Inferior parietal cortex (tissue), 1 donor: Measurements from ENCODE around the gene HOGA1.
"Not testable (repeated sequence)": the region's sequence is repeated elsewhere in the genome, so short reads cannot be mapped to it uniquely, and the experiment has no call there.

ENCODE experiments used
- DNase-seq: peaks from one replicate; pipeline ENCODE4 v3.0.0-alpha.2; 2016; ENCODE audit errors: extremely low spot score

Gene HOGA1

DNA sequence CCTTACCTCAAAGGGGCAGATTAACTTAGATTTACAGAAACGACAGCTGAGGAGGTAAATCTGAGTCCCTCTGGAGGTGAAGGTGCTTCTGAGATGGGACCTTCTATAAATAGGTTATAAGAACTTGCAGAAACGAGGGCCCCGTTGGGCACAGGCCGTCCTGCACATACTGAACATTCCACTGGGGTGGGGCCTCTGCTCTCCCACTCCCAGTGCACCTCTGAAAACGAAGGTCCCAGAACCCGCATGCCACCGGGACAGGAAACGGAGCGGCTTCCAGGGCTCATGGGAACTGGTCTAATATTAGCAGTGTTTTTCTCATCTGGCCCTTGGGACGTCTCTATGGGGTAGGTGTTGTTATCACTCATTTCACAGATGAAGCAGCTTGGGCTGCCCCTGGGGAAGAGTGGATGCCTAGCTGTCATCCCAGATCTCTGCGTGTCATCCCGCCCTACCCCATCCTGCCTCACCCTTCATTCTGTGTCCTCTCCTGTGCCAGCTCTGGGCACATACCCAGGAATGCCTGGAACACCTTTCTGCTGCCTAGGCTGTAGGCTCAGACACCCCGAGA, 24.9 kb downstream of the HOGA1 start:
- DNase-seq, result no peak

DNA sequence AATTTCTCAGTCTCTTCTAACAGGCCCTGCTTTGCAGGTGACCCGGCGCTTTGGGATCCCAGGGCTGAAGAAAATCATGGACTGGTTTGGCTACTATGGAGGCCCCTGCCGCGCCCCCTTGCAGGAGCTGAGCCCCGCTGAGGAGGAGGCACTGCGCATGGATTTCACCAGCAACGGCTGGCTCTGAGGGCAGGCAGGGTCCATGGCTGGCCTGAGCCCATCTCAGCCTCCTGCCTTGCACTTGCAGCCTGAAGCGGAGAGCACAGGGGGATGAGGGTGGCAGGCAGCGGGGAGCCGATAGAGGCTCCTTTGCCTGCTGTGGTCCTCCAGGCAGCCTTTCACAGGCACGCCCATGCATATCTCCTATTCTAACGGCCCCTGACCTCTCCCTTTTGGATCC, 27.3 kb downstream of the HOGA1 start:
- no peak for DNase-seq

DNA sequence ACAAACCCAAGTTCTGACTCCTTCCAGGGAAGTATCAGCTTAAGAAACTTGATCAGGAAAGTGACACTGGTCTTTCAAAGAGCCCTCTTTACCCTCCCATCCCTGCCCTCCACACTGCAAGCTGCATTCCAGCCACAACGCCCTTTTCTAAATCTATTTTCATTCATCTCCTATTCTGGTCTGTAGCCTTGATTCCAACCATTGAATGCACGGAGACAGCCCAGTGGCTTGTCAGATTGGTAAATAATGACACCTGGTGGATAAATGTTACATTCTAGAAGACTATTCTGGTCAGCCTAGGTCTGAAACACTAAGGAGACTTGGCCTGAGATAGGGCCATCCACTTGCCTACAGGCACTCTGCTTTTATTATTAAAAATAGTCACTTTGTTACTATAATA, 28.2 kb downstream of the HOGA1 start:
- DNase-seq, result peak; percentile 46

- no peak for DNase-seq
Observed at GRCh38 chr10:97618285-97618684, 34.1 kb downstream of the HOGA1 start.

- no peak for DNase-seq
Observed at GRCh38 chr10:97618733-97619132, 34.5 kb downstream of the HOGA1 start.

- DNase-seq, result no peak
Observed at GRCh38 chr10:97623277-97623676, 39.1 kb downstream of the HOGA1 start.

DNA sequence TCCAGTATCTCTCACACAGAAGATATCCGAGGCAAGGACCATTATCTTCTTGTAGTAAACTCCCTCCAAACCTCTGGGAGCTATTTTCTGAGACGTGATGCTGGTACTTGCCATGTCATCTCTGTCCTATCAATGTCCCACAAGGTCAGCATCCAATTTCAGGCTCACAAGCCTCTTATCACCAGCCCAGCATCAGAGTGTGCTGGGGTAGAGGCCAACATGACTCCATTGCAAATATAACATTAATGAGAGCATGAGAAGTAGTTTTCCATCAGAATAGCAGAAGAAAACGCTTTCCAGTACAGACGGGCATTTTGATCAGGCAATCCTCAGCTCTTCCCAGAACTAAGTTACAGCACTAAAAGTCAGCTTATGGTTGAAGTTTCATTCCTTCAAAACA, 43.5 kb downstream of the HOGA1 start:
- no peak for DNase-seq

- DNase-seq, result no peak
Observed at GRCh38 chr10:97628228-97628627, 44.0 kb downstream of the HOGA1 start.

- DNase-seq, result no peak
Observed at GRCh38 chr10:97629289-97629688, 45.1 kb downstream of the HOGA1 start.

DNA sequence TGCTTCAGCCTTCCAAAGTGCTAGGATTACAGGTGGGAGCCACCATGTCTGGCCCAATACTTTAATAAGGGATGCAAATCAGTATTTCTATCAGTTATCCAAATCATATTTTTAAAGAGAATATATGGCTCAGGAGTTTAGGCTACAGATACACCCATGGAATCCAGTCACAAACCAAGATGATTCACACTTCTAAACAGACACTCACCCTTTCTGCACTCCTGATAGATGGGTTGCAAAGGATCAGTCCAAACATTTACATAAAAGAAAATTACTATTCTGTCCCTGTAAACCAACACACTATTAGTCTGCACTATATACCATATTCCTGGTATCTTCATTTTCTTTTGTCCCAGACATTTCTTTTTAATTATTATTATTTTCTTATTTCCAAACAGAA, 46.9 kb downstream of the HOGA1 start:
- DNase-seq, result no peak

- peak; percentile 94 for DNase-seq
Observed at GRCh38 chr10:97632949-97633884, 49.0 kb downstream of the HOGA1 start, which contains the start of gene MORN4. Gene MORN4 (minus strand): TSS chr10:97633500. CDS start chr10:97619653, 13,847 bp downstream.

- no peak for DNase-seq
Observed at GRCh38 chr10:97633921-97634320, 49.7 kb downstream of the HOGA1 start.

GRCh38 chr10:97635577-97635976, 51.4 kb downstream of the HOGA1 start:
- no peak for DNase-seq

DNA sequence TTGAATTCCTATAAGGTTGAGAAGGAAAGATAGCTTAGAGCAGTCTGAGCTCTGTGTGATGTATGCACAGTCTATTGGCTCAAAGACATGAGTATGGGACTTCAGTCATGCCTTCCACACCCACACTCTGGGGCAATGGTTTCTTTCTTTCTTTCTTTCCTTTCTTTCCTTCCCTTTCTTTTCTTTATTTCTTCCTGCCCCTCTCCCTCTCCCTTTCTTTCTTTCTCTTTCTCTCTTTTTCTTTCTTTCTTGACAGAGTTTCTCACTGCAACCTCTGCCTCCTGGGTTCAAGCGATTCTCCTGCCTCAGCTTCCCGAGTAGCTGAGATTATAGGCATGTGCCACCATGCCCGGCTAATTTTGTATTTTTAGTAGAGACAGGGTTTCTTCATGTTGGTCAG, 54.9 kb downstream of the HOGA1 start:
- not testable (repeated sequence) for DNase-seq

- DNase-seq, result peak; percentile 99
Observed at GRCh38 chr10:97640174-97640867, 56.1 kb downstream of the HOGA1 start, which contains the start of gene PI4K2A. Gene PI4K2A (plus strand): TSS chr10:97640671. CDS start chr10:97640743, 72 bp downstream.

DNA sequence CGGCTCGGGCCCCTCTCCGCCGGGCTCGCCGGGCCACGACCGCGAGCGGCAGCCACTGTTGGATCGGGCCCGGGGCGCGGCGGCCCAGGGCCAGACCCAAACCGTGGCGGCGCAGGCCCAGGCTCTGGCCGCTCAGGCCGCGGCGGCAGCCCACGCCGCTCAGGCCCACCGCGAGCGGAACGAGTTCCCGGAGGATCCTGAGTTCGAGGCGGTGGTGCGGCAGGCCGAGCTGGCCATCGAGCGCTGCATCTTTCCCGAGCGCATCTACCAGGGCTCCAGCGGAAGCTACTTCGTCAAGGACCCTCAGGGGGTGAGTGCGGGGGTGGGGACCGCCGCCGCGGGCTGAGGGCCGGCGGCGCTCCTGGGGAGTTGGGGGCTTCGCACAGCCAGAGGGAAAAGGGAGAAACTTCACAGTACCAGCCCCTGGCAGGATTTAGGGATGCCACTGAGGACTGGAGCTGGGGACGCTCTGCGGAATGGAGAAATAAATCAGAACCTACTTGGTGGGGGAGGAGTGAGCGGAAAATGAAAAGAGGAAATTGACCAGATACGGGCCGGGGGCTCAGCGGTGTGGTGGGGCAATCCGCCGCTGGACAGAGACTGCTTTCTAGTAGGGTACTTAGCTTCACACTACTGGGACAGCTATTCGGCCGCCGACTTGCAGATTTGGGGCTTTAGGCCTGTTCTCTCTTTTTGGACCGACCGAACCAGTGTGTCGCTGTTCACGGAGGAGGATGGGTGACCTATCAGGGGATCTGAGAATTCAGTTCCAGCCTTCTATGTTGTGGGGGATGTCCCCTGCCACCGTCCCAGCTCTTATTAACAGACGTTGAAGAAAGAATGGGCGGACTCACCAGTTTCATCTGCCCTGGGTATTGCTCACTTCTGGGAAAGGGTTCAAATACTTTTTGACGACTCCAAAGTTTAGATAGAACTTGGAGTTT, 57.0 kb downstream of the HOGA1 start:
- DNase-seq, result no peak

- not testable (repeated sequence) for DNase-seq
Observed at GRCh38 chr10:97642471-97643159, 58.4 kb downstream of the HOGA1 start.

DNA sequence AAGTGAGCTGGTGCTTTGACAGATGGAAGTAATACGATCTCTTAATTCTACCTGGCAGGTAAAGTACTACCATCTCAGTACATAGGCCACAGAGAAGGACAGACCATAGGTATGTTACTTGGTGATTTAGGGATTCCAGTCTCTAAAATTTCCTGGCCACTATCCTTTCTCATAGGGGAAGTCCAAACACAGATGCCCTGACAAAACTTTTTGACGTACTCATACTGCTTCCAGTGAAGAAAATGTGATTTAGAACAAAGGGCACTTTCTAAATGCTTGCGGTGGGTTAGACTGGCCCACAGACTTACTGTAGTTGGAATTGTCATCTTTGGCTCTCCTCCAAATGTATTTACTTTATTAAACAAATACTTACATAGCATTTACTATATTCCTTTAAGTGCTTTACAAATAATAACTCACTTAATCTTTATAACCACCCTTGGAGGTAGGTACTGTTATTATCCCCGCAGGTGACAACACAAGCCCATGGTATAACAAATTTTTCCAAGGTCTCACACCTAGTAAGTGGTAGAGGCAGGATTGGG, 59.3 kb downstream of the HOGA1 start:
- no peak for DNase-seq

GRCh38 chr10:97644936-97645335, 60.7 kb downstream of the HOGA1 start:
- no peak for DNase-seq

DNA sequence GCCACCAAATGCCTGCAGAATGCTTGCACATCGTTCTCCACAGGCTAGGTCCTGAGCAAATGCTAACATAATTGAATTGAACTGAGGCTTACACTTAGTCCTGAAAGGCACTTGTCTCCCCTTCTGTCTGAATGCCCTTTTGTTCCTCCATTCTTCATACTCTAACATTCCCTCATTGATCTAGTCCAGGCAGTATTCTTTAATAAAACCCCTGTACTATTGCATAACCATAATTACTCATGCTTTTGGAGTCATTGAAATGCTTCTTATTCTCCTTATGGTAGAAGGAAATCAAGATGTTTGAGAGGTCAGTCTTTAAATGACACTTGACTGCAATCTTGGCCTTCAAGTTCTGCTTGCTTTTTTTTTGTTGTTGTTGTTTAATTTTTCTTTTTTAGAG, 63.4 kb downstream of the HOGA1 start:
- DNase-seq, result no peak
